HEK293 (cell line): ENCODE results near the gene DOCK1.

Source experiments
- GLIS2 ChIP-seq: fragments of 450-650 bp; formaldehyde crosslinking; IDR thresholded peaks from 2 replicates; pipeline ENCODE4 v1.5.1; 2016; ENCODE audit warnings: missing biosample characterization, missing genetic modification characterization
- HOXA7 ChIP-seq: sonication (generic); formaldehyde crosslinking; IDR thresholded peaks from 2 replicates; pipeline ENCODE4 v1.8.1; 2022; ENCODE audit warnings: missing genetic modification reagents, borderline replicate concordance
- KLF16 ChIP-seq: fragments of 450-650 bp; formaldehyde crosslinking; IDR thresholded peaks from 2 replicates; pipeline ENCODE4 v1.5.1; 2017; ENCODE audit warnings: missing biosample characterization, missing genetic modification characterization
- OVOL3 ChIP-seq: fragments of 450-650 bp; formaldehyde crosslinking; IDR thresholded peaks from 2 replicates; pipeline ENCODE4 v1.5.1; 2016; ENCODE audit warnings: missing biosample characterization, missing genetic modification characterization
- RBAK ChIP-seq: fragments of 450-650 bp; formaldehyde crosslinking; IDR thresholded peaks from 2 replicates; pipeline ENCODE4 v1.5.1; 2016; ENCODE audit warnings: missing biosample characterization, missing genetic modification characterization
- SCRT2 ChIP-seq: fragments of 450-650 bp; formaldehyde crosslinking; IDR thresholded peaks from 2 replicates; pipeline ENCODE4 v1.5.1; 2016; ENCODE audit warnings: missing biosample characterization, missing genetic modification characterization
- YY2 ChIP-seq: fragments of 450-650 bp; formaldehyde crosslinking; IDR thresholded peaks from 2 replicates; pipeline ENCODE4 v1.5.1; 2016; ENCODE audit warnings: missing biosample characterization, missing genetic modification characterization
- ZBTB21 ChIP-seq: fragments of 450-650 bp; formaldehyde crosslinking; IDR thresholded peaks from 2 replicates; pipeline ENCODE4 v1.5.1; 2017; ENCODE audit warnings: missing biosample characterization, missing genetic modification characterization
- ZBTB26 ChIP-seq: fragments of 450-650 bp; formaldehyde crosslinking; optimal IDR thresholded peaks from 2 replicates; pipeline ENCODE3; 2016; ENCODE audit warnings: missing biosample characterization, mild to moderate bottlenecking, missing genetic modification characterization
- ZBTB48 ChIP-seq: fragments of 450-650 bp; formaldehyde crosslinking; IDR thresholded peaks from 2 replicates; pipeline ENCODE4 v1.5.1; 2016; ENCODE audit warnings: missing biosample characterization, missing genetic modification characterization
- ZBTB49 ChIP-seq: fragments of 450-650 bp; formaldehyde crosslinking; IDR thresholded peaks from 2 replicates; pipeline ENCODE4 v1.5.1; 2016; ENCODE audit warnings: missing biosample characterization, missing genetic modification characterization, low read depth
- ZBTB8A ChIP-seq: fragments of 450-650 bp; formaldehyde crosslinking; IDR thresholded peaks from 2 replicates; pipeline ENCODE4 v1.5.1; 2016; ENCODE audit warnings: missing biosample characterization, missing genetic modification characterization
- ZFHX2 ChIP-seq: fragments of 450-650 bp; formaldehyde crosslinking; conservative IDR thresholded peaks from 2 replicates; pipeline ENCODE4 v1.5.1; 2016; ENCODE audit warnings: missing biosample characterization, missing genetic modification characterization
- ZFP41 ChIP-seq: fragments of 450-650 bp; formaldehyde crosslinking; IDR thresholded peaks from 2 replicates; pipeline ENCODE4 v1.5.1; 2016; ENCODE audit warnings: missing biosample characterization, missing genetic modification characterization, borderline replicate concordance
- ZIC2 ChIP-seq: fragments of 450-650 bp; formaldehyde crosslinking; IDR thresholded peaks from 2 replicates; pipeline ENCODE4 v1.5.1; 2016; ENCODE audit warnings: missing biosample characterization, missing genetic modification characterization
- ZNF112 ChIP-seq: fragments of 450-650 bp; formaldehyde crosslinking; IDR thresholded peaks from 2 replicates; pipeline ENCODE4 v1.5.0; 2017; ENCODE audit warnings: missing biosample characterization, missing genetic modification characterization
- ZNF133 ChIP-seq: fragments of 450-650 bp; formaldehyde crosslinking; IDR thresholded peaks from 2 replicates; pipeline ENCODE4 v1.5.1; 2016; ENCODE audit warnings: missing biosample characterization, missing genetic modification characterization
- ZNF146 ChIP-seq: fragments of 450-650 bp; formaldehyde crosslinking; IDR thresholded peaks from 2 replicates; pipeline ENCODE4 v1.5.1; 2016; ENCODE audit warnings: missing biosample characterization, missing genetic modification characterization
- ZNF19 ChIP-seq: fragments of 450-650 bp; formaldehyde crosslinking; IDR thresholded peaks from 2 replicates; pipeline ENCODE4; 2016; ENCODE audit warnings: missing biosample characterization, missing genetic modification characterization, low read depth
- ZNF221 ChIP-seq: fragments of 450-650 bp; formaldehyde crosslinking; IDR thresholded peaks from 2 replicates; pipeline ENCODE4 v1.5.1; 2017; ENCODE audit warnings: missing biosample characterization, missing genetic modification characterization, borderline replicate concordance
- ZNF239 ChIP-seq: fragments of 450-650 bp; formaldehyde crosslinking; IDR thresholded peaks from 2 replicates; pipeline ENCODE4 v1.5.1; 2016; ENCODE audit warnings: missing biosample characterization, missing genetic modification characterization
- ZNF302 ChIP-seq: fragments of 450-650 bp; formaldehyde crosslinking; IDR thresholded peaks from 2 replicates; pipeline ENCODE4 v1.5.1; 2016; ENCODE audit warnings: missing biosample characterization, missing genetic modification characterization, low read depth
- ZNF335 ChIP-seq: fragments of 450-650 bp; formaldehyde crosslinking; conservative IDR thresholded peaks from 2 replicates; pipeline ENCODE4 v1.5.1; 2016; ENCODE audit warnings: missing biosample characterization, missing genetic modification characterization
- ZNF37A ChIP-seq: fragments of 450-650 bp; IDR thresholded peaks from 2 replicates; pipeline ENCODE4 v1.5.1; 2018; ENCODE audit warnings: missing biosample characterization, missing genetic modification characterization
- ZNF513 ChIP-seq: fragments of 450-650 bp; IDR thresholded peaks from 2 replicates; pipeline ENCODE4 v1.5.1; 2018; ENCODE audit warnings: missing biosample characterization, missing genetic modification characterization
- ZNF521 ChIP-seq: fragments of 450-650 bp; formaldehyde crosslinking; IDR thresholded peaks from 2 replicates; pipeline ENCODE4 v1.5.1; 2017; ENCODE audit warnings: missing biosample characterization, mild to moderate bottlenecking, missing genetic modification characterization
- ZNF558 ChIP-seq: fragments of 450-650 bp; formaldehyde crosslinking; IDR thresholded peaks from 2 replicates; pipeline ENCODE4 v1.5.1; 2016; ENCODE audit warnings: missing biosample characterization, missing genetic modification characterization
- ZNF626 ChIP-seq: fragments of 450-650 bp; sonication (Bioruptor Pico); formaldehyde crosslinking; IDR thresholded peaks from 2 replicates; pipeline ENCODE4 v1.5.1; 2018; ENCODE audit warnings: missing biosample characterization, missing genetic modification characterization, inconsistent platforms
- ZNF654 ChIP-seq: fragments of 450-650 bp; formaldehyde crosslinking; IDR thresholded peaks from 2 replicates; pipeline ENCODE4 v1.5.1; 2016; ENCODE audit warnings: low read depth, missing biosample characterization, missing genetic modification characterization
- ZNF747 ChIP-seq: fragments of 450-650 bp; formaldehyde crosslinking; IDR thresholded peaks from 2 replicates; pipeline ENCODE4 v1.5.1; 2016; ENCODE audit warnings: missing biosample characterization, missing genetic modification characterization
- ZNF776 ChIP-seq: fragments of 450-650 bp; formaldehyde crosslinking; IDR thresholded peaks from 2 replicates; pipeline ENCODE4 v1.5.0; 2017; ENCODE audit warnings: missing biosample characterization, missing genetic modification characterization, borderline replicate concordance
- ZXDB ChIP-seq: fragments of 450-650 bp; formaldehyde crosslinking; IDR thresholded peaks from 2 replicates; pipeline ENCODE4 v1.5.1; 2016; ENCODE audit warnings: missing biosample characterization, missing genetic modification characterization
- TF ChIP-seq, protein P1 (sequence below): fragments of 450-650 bp; formaldehyde crosslinking; IDR thresholded peaks from 2 replicates; pipeline ENCODE4 v1.5.1; 2016; ENCODE audit warnings: missing biosample characterization, missing genetic modification characterization
- TF ChIP-seq, protein P2 (sequence below): fragments of 450-650 bp; formaldehyde crosslinking; IDR thresholded peaks from 2 replicates; pipeline ENCODE4 v1.5.1; 2016; ENCODE audit warnings: missing biosample characterization, missing genetic modification characterization

DOCK1 gene

DNA sequence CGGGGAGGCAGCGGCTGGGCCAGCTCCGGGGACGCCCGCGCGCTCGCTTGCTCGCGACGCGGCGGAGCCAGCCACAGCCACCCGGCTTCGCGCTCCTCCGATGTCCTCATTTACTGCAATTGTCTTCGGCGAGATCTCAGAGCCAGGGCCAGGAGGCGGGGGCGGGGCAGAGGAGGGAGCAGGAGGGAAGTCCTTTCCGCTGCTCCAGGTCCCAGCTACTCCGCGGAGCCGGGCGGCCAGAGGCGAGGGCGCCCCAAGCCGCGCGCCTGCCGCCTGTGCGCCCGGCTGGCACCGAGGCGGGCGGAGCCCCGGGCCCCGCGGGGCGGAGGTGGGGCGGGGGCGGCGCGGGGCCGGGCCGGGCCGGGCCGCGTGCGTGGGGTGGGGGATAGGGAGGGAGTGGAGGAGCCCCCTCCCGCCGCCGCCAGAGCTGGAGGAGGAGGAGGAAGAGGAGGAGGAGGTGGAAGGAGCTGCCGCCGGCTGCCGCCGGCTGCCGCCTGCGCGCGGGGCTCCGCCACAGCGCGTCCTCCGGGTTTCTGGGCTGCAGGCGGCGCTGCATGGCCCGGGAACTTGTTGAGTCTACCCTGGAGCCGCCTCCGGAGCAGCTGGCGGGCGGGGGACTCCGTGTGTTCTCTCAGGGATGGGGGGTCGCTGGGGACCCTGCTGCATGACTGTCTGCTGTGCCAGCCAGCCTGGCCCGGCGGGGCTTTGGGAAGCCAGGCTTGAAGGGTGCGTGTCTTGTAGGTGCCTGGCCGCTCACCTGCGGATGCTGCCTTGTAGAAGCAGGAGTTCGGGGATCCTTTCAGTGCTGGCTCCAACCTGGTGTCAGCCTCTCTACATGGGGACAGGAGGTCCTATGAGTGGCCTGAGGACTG, 291.3 kb downstream of the DOCK1 start, which contains the start of gene INSYN2A (continued):
- TF ChIP-seq ZBTB26 (tag by site-specific recombination): peak; percentile 22
- no peak for TF ChIP-seq ZNF112
- no peak for TF ChIP-seq ZNF558 (tag by site-specific recombination)
- no peak for TF ChIP-seq RBAK (tag by site-specific recombination)
- no peak for TF ChIP-seq KLF16 (tag by site-specific recombination)
- no peak for TF ChIP-seq ZNF654 (tag by site-specific recombination)
- TF ChIP-seq ZNF747 (tag by site-specific recombination): no peak
- TF ChIP-seq, protein P1, sequence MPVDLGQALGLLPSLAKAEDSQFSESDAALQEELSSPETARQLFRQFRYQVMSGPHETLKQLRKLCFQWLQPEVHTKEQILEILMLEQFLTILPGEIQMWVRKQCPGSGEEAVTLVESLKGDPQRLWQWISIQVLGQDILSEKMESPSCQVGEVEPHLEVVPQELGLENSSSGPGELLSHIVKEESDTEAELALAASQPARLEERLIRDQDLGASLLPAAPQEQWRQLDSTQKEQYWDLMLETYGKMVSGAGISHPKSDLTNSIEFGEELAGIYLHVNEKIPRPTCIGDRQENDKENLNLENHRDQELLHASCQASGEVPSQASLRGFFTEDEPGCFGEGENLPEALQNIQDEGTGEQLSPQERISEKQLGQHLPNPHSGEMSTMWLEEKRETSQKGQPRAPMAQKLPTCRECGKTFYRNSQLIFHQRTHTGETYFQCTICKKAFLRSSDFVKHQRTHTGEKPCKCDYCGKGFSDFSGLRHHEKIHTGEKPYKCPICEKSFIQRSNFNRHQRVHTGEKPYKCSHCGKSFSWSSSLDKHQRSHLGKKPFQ (tag by site-specific recombination): no peak
- no peak for TF ChIP-seq ZNF776
- TF ChIP-seq ZNF335: peak; percentile 99
- TF ChIP-seq ZBTB21: no peak
- no peak for TF ChIP-seq ZNF221 (tag by site-specific recombination)
- no peak for TF ChIP-seq ZNF521 (tag by site-specific recombination)
- no peak for TF ChIP-seq ZFP41
- no peak for TF ChIP-seq ZNF302 (tag by site-specific recombination)
- no peak for TF ChIP-seq ZBTB49
- no peak for TF ChIP-seq ZNF146 (tag by site-specific recombination)
- no peak for TF ChIP-seq ZNF626 (tag by site-specific recombination)
- TF ChIP-seq YY2 (tag by site-specific recombination): no peak
- TF ChIP-seq ZBTB8A (tag by site-specific recombination): 0 out of 2 replicates have a peak, but pooled peaks have one; percentile 18
- TF ChIP-seq ZXDB (tag by site-specific recombination): no peak
- no peak for TF ChIP-seq OVOL3
- TF ChIP-seq HOXA7: no peak
- TF ChIP-seq ZBTB48 (tag by site-specific recombination): no peak
- peak; percentile 78 for TF ChIP-seq ZFHX2 (tag by site-specific recombination)
- peak; percentile 69 for TF ChIP-seq ZNF513 (tag by site-specific recombination)
- TF ChIP-seq ZNF133: no peak
- no peak for TF ChIP-seq ZIC2 (tag by site-specific recombination)
- TF ChIP-seq ZNF239: no peak
- peak; percentile 97 for TF ChIP-seq SCRT2 (tag by site-specific recombination)
- no peak for TF ChIP-seq ZNF37A (tag by site-specific recombination)
- TF ChIP-seq ZNF19 (tag by site-specific recombination): no peak
- peak; percentile 39; the same call in 1 of the 2 replicates for TF ChIP-seq GLIS2 (tag by site-specific recombination)
- TF ChIP-seq, protein P2, sequence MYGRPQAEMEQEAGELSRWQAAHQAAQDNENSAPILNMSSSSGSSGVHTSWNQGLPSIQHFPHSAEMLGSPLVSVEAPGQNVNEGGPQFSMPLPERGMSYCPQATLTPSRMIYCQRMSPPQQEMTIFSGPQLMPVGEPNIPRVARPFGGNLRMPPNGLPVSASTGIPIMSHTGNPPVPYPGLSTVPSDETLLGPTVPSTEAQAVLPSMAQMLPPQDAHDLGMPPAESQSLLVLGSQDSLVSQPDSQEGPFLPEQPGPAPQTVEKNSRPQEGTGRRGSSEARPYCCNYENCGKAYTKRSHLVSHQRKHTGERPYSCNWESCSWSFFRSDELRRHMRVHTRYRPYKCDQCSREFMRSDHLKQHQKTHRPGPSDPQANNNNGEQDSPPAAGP: peak; percentile 28; the same call in 1 of the 2 replicates
